Smooth muscle cell (in vitro differentiated cells): ENCODE data around the gene COL28A1. TPM values are rescaled to one million over a fixed set of nuclear protein-coding genes. Genes with fewer than 3 reads are reported as not detected.

Experiments
- DNase-seq: peaks from one replicate; lab custom pipeline; 2025; ENCODE audit not compliant: unreplicated experiment; lab: John Stamatoyannopoulos, UW
- H2AFZ ChIP-seq: fragments of 200-600 bp; sonication (generic); 2 replicates; pipeline ENCODE4 v1.6.0; 2016; ENCODE audit warnings: antibody characterized with exemption, low read depth, mild to moderate bottlenecking
- H3F3A ChIP-seq: fragments of 200-600 bp; sonication (generic); 2 replicates; pipeline ENCODE4 v1.6.0; 2017; ENCODE audit warnings: antibody characterized with exemption, low read depth
- H3K27ac ChIP-seq: fragments of 200-600 bp; sonication (generic); 2 replicates; pipeline ENCODE4 v1.5.1; 2016; ENCODE audit warnings: low read depth, mild to moderate bottlenecking
- H3K27me3 ChIP-seq: fragments of 200-600 bp; sonication (generic); 2 replicates; pipeline ENCODE4 v1.6.1; 2016; ENCODE audit warnings: low read depth, mild to moderate bottlenecking
- H3K36me3 ChIP-seq: fragments of 200-600 bp; sonication (generic); 2 replicates; pipeline ENCODE4 v1.5.1; 2016; ENCODE audit warnings: low read depth
- H3K4me1 ChIP-seq: fragments of 200-600 bp; sonication (generic); 2 replicates; pipeline ENCODE4 v1.5.1; 2016; ENCODE audit warnings: low read depth
- H3K4me2 ChIP-seq: fragments of 200-600 bp; sonication (generic); 2 replicates; pipeline ENCODE4 v1.6.0; 2016; ENCODE audit warnings: mild to moderate bottlenecking
- H3K4me3 ChIP-seq: fragments of 200-600 bp; sonication (generic); 2 replicates; pipeline ENCODE4 v1.5.1; 2016; ENCODE audit warnings: mild to moderate bottlenecking
- H3K79me2 ChIP-seq: fragments of 200-600 bp; sonication (generic); 2 replicates; pipeline ENCODE4 v1.6.0; 2016; ENCODE audit warnings: low read depth, mild to moderate bottlenecking
- H3K9ac ChIP-seq: fragments of 200-600 bp; sonication (generic); 2 replicates; pipeline ENCODE4 v1.6.0; 2016; ENCODE audit warnings: low read depth
- H3K9me3 ChIP-seq: fragments of 200-600 bp; sonication (generic); replicated peaks from 2 replicates; pipeline ENCODE4 v1.5.1; 2016; ENCODE audit warnings: low read depth
- H4K20me1 ChIP-seq: fragments of 200-600 bp; sonication (generic); 2 replicates; pipeline ENCODE4 v1.6.0; 2016; ENCODE audit warnings: low read depth
- CTCF ChIP-seq: fragments of 200-600 bp; sonication (generic); IDR thresholded peaks from 2 replicates; pipeline ENCODE4 v1.5.1; 2017; ENCODE audit warnings: borderline replicate concordance, mild to moderate bottlenecking, antibody characterized with exemption; ENCODE audit not compliant: insufficient read depth, poor library complexity, severe bottlenecking
- WGBS: methylation state at CpG from one replicate; pipeline ENCODE4 v1.1.7; 2016; ENCODE audit warnings: low lambda C conversion rate; 5-methylcytosine and 5-hydroxymethylcytosine counted together
- polyA plus RNA-seq: library from polyadenylated mRNA; unstranded; fragments of >200 nt; fragmentation: Nextera tagmentation; extraction: Ambion mirVana; gene quantifications from 2 replicates; pipeline ENCODE4 v1.2.1, GENCODE V29; 2016
- total RNA-seq: library from RNA; depleted of rRNA; stranded (reverse); fragments of >200 nt; gene quantifications from 2 replicates; pipeline ENCODE4 v1.2.3, GENCODE V29; 2014

The COL28A1 gene
- total and polyA plus RNA-seq, 2 experiments from 2014 or later = 0.13 TPM; not detected in 1

GRCh38 chr7:7557252-7557651, 21.6 kb upstream of the COL28A1 start:
- Histone ChIP-seq H3K27ac (no peak overlapping the region), H3K27me3 (no peaks in the 10 kb centered on the region), H3K4me3 (no peak overlapping the region), H2AFZ (no peak overlapping the region), H3K4me1 (peaks cover 12% of the 10 kb centered on the region), H3K9ac (no peak overlapping the region), H4K20me1 (no peaks in the 10 kb centered on the region), H3K79me2 (no peaks in the 10 kb centered on the region), H3F3A (no peaks in the 10 kb centered on the region), H3K9me3 (no peaks in the 10 kb centered on the region), H3K36me3 (peaks cover 5% of the 10 kb centered on the region), H3K4me2 (no peak overlapping the region)
- 98% methylated on average over 5 of the region's 5 CpGs for WGBS
- TF ChIP-seq CTCF = no peak
- no peak for DNase-seq

GRCh38 chr7:7556852-7557251, 21.2 kb upstream of the COL28A1 start:
- 100% methylated on average over 1 of the region's 1 CpG for whole genome bisulfite sequencing
- no peaks in the 10 kb centered on the region for H4K20me1 ChIP-seq
- H3K79me2 ChIP-seq = no peaks in the 10 kb centered on the region
- peaks cover 5% of the 10 kb centered on the region for H3K36me3 ChIP-seq
- no peak for TF ChIP-seq CTCF
- no peak overlapping the region for H3K27ac ChIP-seq
- H3K4me2 ChIP-seq = no peak overlapping the region
- no peak overlapping the region for H3K4me3 ChIP-seq
- DNase-seq = no peak
- H3F3A ChIP-seq = no peaks in the 10 kb centered on the region
- H3K9ac ChIP-seq = no peak overlapping the region
- H2AFZ ChIP-seq = no peak overlapping the region
- H3K4me1 ChIP-seq = peaks cover 12% of the 10 kb centered on the region
- no peaks in the 10 kb centered on the region for H3K27me3 ChIP-seq
- no peaks in the 10 kb centered on the region for H3K9me3 ChIP-seq

GRCh38 chr7:7554649-7555575, 19.2 kb upstream of the COL28A1 start:
- 69% methylated on average over 8 of the region's 8 CpGs for WGBS
- Histone ChIP-seq H3K36me3 (peaks cover 5% of the 10 kb centered on the region), H3K27me3 (no peaks in the 10 kb centered on the region), H3K79me2 (no peaks in the 10 kb centered on the region), H3K4me3 (no peak overlapping the region), H3K9me3 (no peaks in the 10 kb centered on the region), H2AFZ (no peak overlapping the region), H3K27ac (no peak overlapping the region), H3F3A (no peaks in the 10 kb centered on the region), H3K9ac (no peak overlapping the region), H3K4me1 (peaks cover 12% of the 10 kb centered on the region), H4K20me1 (no peaks in the 10 kb centered on the region), H3K4me2 (no peak overlapping the region)
- no peak for TF ChIP-seq CTCF
- DNase-seq = no peak
